A673 (cell line): ENCODE measurements around the gene SLC7A5.

ENCODE experiments used
- CTCF ChIP-seq: fragments of 300-800, 200-600 bp; sonication (generic); conservative IDR thresholded peaks from 2 replicates; pipeline ENCODE4 v1.5.1; 2017; ENCODE audit warnings: low read depth, mild to moderate bottlenecking, antibody characterized with exemption, low read length, moderate library complexity, mixed read lengths
- EZH2 ChIP-seq: fragments of 200-600 bp; sonication (generic); IDR thresholded peaks from 2 replicates; pipeline ENCODE4 v1.6.1; 2017; ENCODE audit warnings: borderline replicate concordance, low read depth, mild to moderate bottlenecking, mixed read lengths, antibody characterized with exemption, low read length; ENCODE audit not compliant: poor library complexity, severe bottlenecking

- no peak for TF ChIP-seq CTCF
- no peak for TF ChIP-seq EZH2
Measured at GRCh38 chr16:87882436-87883019, 13.2 kb upstream of the SLC7A5 start.
